Esophagus squamous epithelium (tissue), 5 donors: ENCODE results near the gene LTN1. TPM values are rescaled to one million over a fixed set of nuclear protein-coding genes. Genes with fewer than 3 reads are reported as not detected.

Experiments
- DNase-seq: peaks from one replicate; lab custom pipeline; 2025; lab: John Stamatoyannopoulos, UW
- H3K27ac ChIP-seq, 4 donors: fragments of 200-600 bp; sonication (generic); one replicate each; pipeline ENCODE4 v1.5.1; 2016 to 2019; ENCODE audit warnings: mild to moderate bottlenecking in 1 of 4
- H3K27me3 ChIP-seq, 4 donors: fragments of 200-600 bp; sonication (generic); 1 replicate in 3 of 4; 2 replicates in 1 of 4; pipeline versions ENCODE4 v1.5.1 to v1.6.0; 2017 to 2021; ENCODE audit warnings: antibody characterized with exemption in 1 of 4
- H3K36me3 ChIP-seq, 3 donors: fragments of 200-600 bp; sonication (generic); one replicate each; pipeline ENCODE4 v1.5.1; 2016 to 2019
- H3K4me1 ChIP-seq, 3 donors: fragments of 200-600 bp; sonication (generic); one replicate each; pipeline ENCODE4 v1.5.1; 2017 to 2019
- H3K4me3 ChIP-seq, 4 donors: fragments of 200-600 bp; sonication (generic); 1 replicate in 3 of 4; 2 replicates in 1 of 4; pipeline ENCODE4 v1.5.1; 2016 to 2019; ENCODE audit warnings: mild to moderate bottlenecking in 2 of 4, moderate library complexity in 1 of 4
- H3K9me3 ChIP-seq, 3 donors: fragments of 200-600 bp; sonication (generic); one replicate each; pipeline ENCODE4 v1.5.1; 2016 to 2019
- CTCF ChIP-seq, 6 experiments: fragments of 450-650 bp in 4 of 6; fragments of 200-600 bp in 2 of 6; sonication (generic) in 2 of 6; IDR thresholded peaks; one replicate each; pipeline ENCODE4 v1.5.1; 2016 to 2019; ENCODE audit warnings: antibody characterized with exemption in 6 of 6, mild to moderate bottlenecking in 4 of 6, moderate library complexity in 4 of 6
- POLR2A ChIP-seq, 4 donors: fragments of 450-650 bp; IDR thresholded peaks; one replicate each; pipeline ENCODE4 v1.6.1; 2017; ENCODE audit warnings: antibody characterized with exemption in 4 of 4, mild to moderate bottlenecking in 4 of 4, moderate library complexity in 3 of 4
- WGBS, 2 donors: methylation state at CpG; one replicate each; pipeline ENCODE4 v1.1.5; 2018; 5-methylcytosine and 5-hydroxymethylcytosine counted together
- intact Hi-C: fragments of 100-400 bp; cut with DNase I; formaldehyde crosslinking; loops from one replicate; pipeline ENCODE4 v1.15.0; 2022
- total RNA-seq, 4 donors: library from RNA; depleted of rRNA; stranded (reverse); fragments of >200 nt; gene quantifications; one replicate each; pipeline ENCODE4 v1.1.0, GENCODE V29; 2016
- donor health status: DM: yes; HTN: yes; CAD: no.

The LTN1 gene
- total RNA-seq, 4 donors from 2014 or later, result 10.3 to 24.9 (median 22.2) TPM

- H3K4me3 ChIP-seq, result no peak overlapping the region
- 80 to 100% methylated on average over 1 of the region's 1 CpG for WGBS, 2 donors
- TF ChIP-seq CTCF (IDR thresholded peaks at IDR 0.05) (no peak), POLR2A (IDR thresholded peaks at IDR 0.05) (no peak)
- peaks cover 4 to 85% (median 13%) of the 10 kb centered on the region in 3 donors for H3K36me3 ChIP-seq
- intact Hi-C loops, result no loop called here
- H3K9me3 ChIP-seq, result no peaks in the 10 kb centered on the region
- DNase-seq, result no peak
- no peak overlapping the region for H3K27ac ChIP-seq
- no peaks in the 10 kb centered on the region for H3K27me3 ChIP-seq
- peaks cover 0 to 17% (median 0%) of the 10 kb centered on the region in 3 donors for H3K4me1 ChIP-seq
Measured at GRCh38 chr21:28960245-28960644, 32.4 kb downstream of the LTN1 start.

GRCh38 chr21:28959367-28960099 lies 33.1 kb downstream of the LTN1 start:
- Histone ChIP-seq H3K27me3 (no peaks in the 10 kb centered on the region), H3K27ac (no peak overlapping the region), H3K4me3 (no peak overlapping the region), H3K9me3 (no peaks in the 10 kb centered on the region), H3K36me3 (peaks cover 4 to 85% (median 13%) of the 10 kb centered on the region in 3 donors), H3K4me1 (peaks cover 0 to 17% (median 0%) of the 10 kb centered on the region in 3 donors)
- DNase-seq, result no peak
- intact Hi-C loops, result no loop called here
- WGBS, 2 donors, result 81 to 84% methylated on average over 7 of the region's 7 CpGs
- TF ChIP-seq CTCF (IDR thresholded peaks at IDR 0.05) (no peak), POLR2A (IDR thresholded peaks at IDR 0.05) (no peak)

- TF ChIP-seq POLR2A (IDR thresholded peaks at IDR 0.05) (no peak), CTCF (IDR thresholded peaks at IDR 0.05) (no peak)
Measured at GRCh38 chr21:28953247-28953646, 39.4 kb downstream of the LTN1 start.

GRCh38 chr21:28952686-28953085 lies 40.0 kb downstream of the LTN1 start:
- Histone ChIP-seq H3K27me3 (no peaks in the 10 kb centered on the region), H3K36me3 (peaks cover 10 to 96% (median 19%) of the 10 kb centered on the region in 3 donors), H3K4me1 (no peaks in the 10 kb centered on the region), H3K9me3 (no peaks in the 10 kb centered on the region), H3K27ac (no peak overlapping the region), H3K4me3 (no peak overlapping the region)
- intact Hi-C loops, result no loop called here
- 93 to 100% methylated on average over 1 of the region's 1 CpG for WGBS, 2 donors
- TF ChIP-seq CTCF (IDR thresholded peaks at IDR 0.05) (no peak), POLR2A (IDR thresholded peaks at IDR 0.05) (no peak)
- DNase-seq, result no peak

More at GRCh38 chr21:28953247-28953646, 39.4 kb downstream of the LTN1 start:
- Histone ChIP-seq H3K27ac (no peak overlapping the region), H3K27me3 (no peaks in the 10 kb centered on the region), H3K4me3 (no peak overlapping the region), H3K9me3 (no peaks in the 10 kb centered on the region), H3K4me1 (no peaks in the 10 kb centered on the region), H3K36me3 (peaks cover 10 to 98% (median 24%) of the 10 kb centered on the region in 3 donors)
- 93 to 100% methylated on average over 2 of the region's 2 CpGs for WGBS, 2 donors
- intact Hi-C loops, result no loop called here
- DNase-seq, result no peak

- H3K36me3 ChIP-seq, result peaks cover 10 to 96% (median 14%) of the 10 kb centered on the region in 3 donors
- intact Hi-C loops, result no loop called here
- no peak for DNase-seq
- H3K4me1 ChIP-seq, result no peaks in the 10 kb centered on the region
- TF ChIP-seq POLR2A (IDR thresholded peaks at IDR 0.05), result no peak
- TF ChIP-seq CTCF (IDR thresholded peaks at IDR 0.05), result no peak
- WGBS, 2 donors, result 81 to 85% methylated on average over 2 of the region's 2 CpGs
- H3K4me3 ChIP-seq, result no peak overlapping the region
- no peaks in the 10 kb centered on the region for H3K27me3 ChIP-seq
- H3K9me3 ChIP-seq, result no peaks in the 10 kb centered on the region
- H3K27ac ChIP-seq, result no peak overlapping the region
Measured at GRCh38 chr21:28949318-28949717, 43.4 kb downstream of the LTN1 start.
